Common myeloid progenitor, CD34-positive (primary cell): Measurements from ENCODE around the gene UBE2I.
A peak's percentile ranks its signal among the peaks of the same experiment; 100 is the strongest.

Source experiments
- CTCF ChIA-PET: fragments of 350-600 bp; sonication (Branson Sonifier 250); formaldehyde crosslinking; loops from one replicate; lab custom pipeline; 2021; ENCODE audit warnings: antibody characterized with exemption; lab: Charles Lee
- POLR2A ChIA-PET: fragments of 350-600 bp; sonication (Branson Sonifier 250); formaldehyde crosslinking; loops from one replicate; lab custom pipeline; 2021; ENCODE audit warnings: antibody characterized with exemption; lab: Charles Lee
- DNase-seq, 3 donors: peaks; one replicate each; pipeline versions ENCODE4 v3.0.0 to v3.0.0-alpha.2; 2013
- H3K27ac ChIP-seq, 2 experiments: 1 replicate in 1 of 2; 2 replicates in 1 of 2; pipeline ENCODE4 v1.7.0; 2013; ENCODE audit warnings: inconsistent platforms in 2 of 2, low read length in 2 of 2, mild to moderate bottlenecking in 2 of 2, low read depth in 1 of 2, moderate library complexity in 1 of 2; ENCODE audit not compliant: severe bottlenecking in 2 of 2, insufficient read depth in 1 of 2, poor library complexity in 1 of 2
- H3K27me3 ChIP-seq, 5 experiments: replicated peaks in 2 of 5; 1 replicate in 3 of 5; 2 replicates in 2 of 5; pipeline versions ENCODE4 v1.6.1 to v1.7.0; 2013; ENCODE audit warnings: low read length in 4 of 5, mild to moderate bottlenecking in 2 of 5, moderate library complexity in 2 of 5, inconsistent platforms in 1 of 5; ENCODE audit not compliant: insufficient read depth in 5 of 5, control insufficient read depth in 4 of 5
- H3K36me3 ChIP-seq, 4 experiments: 1 replicate in 2 of 4; 2 replicates in 2 of 4; pipeline versions ENCODE4 v1.6.1 to v1.7.0; 2013; ENCODE audit warnings: low read length in 3 of 4, control low read depth in 1 of 4, mild to moderate bottlenecking in 1 of 4; ENCODE audit not compliant: control insufficient read depth in 4 of 4, insufficient read depth in 4 of 4
- H3K4me1 ChIP-seq, 4 experiments: 1 replicate in 3 of 4; 2 replicates in 1 of 4; pipeline versions ENCODE4 v1.6.1 to v1.7.1; 2013; ENCODE audit warnings: low read length in 3 of 4, mild to moderate bottlenecking in 3 of 4, control low read depth in 1 of 4, inconsistent platforms in 1 of 4, moderate library complexity in 1 of 4; ENCODE audit not compliant: control insufficient read depth in 4 of 4, insufficient read depth in 4 of 4; ENCODE audit errors: control extremely low read depth in 1 of 4
- H3K4me3 ChIP-seq, 7 experiments: 1 replicate in 4 of 7; 2 replicates in 3 of 7; pipeline versions ENCODE4 v1.5.1 to v1.7.0; 2013; ENCODE audit warnings: mild to moderate bottlenecking in 7 of 7, low read length in 6 of 7, moderate library complexity in 6 of 7, inconsistent platforms in 2 of 7, low read depth in 2 of 7, control low read depth in 1 of 7; ENCODE audit not compliant: insufficient read depth in 4 of 7, control insufficient read depth in 1 of 7; ENCODE audit errors: extremely low read depth in 1 of 7
- H3K9me3 ChIP-seq, 5 experiments: 1 replicate in 4 of 5; 2 replicates in 1 of 5; pipeline versions ENCODE4 v1.6.1 to v1.7.1; 2013; ENCODE audit warnings: low read length in 4 of 5, mild to moderate bottlenecking in 2 of 5, inconsistent platforms in 1 of 5, low read depth in 1 of 5, moderate library complexity in 1 of 5; ENCODE audit not compliant: control insufficient read depth in 4 of 5, insufficient read depth in 2 of 5; ENCODE audit errors: control extremely low read depth in 1 of 5
- WGBS: methylation state at CpG from one replicate; pipeline ENCODE4 v1.1.5; 2013; ENCODE audit not compliant: insufficient coverage; 5-methylcytosine and 5-hydroxymethylcytosine counted together

UBE2I gene

GRCh38 chr16:1333149-1333812, 23.8 kb downstream of the UBE2I start, which contains the start of gene BAIAP3:
Gene BAIAP3, plus strand, starts transcription at chr16:1333645. Its CDS starts 4,905 bp downstream, at chr16:1338550.
- WGBS, result 4% methylated on average over 63 of the region's 83 CpGs
- ChIA-PET CTCF (interaction anchor here (0.9 to 1.6 kb wide), 2 partner anchors 9 to 17 kb away, joined by 4 to 6 read pairs; no protein-coding TSS in a partner anchor), POLR2A (interaction anchor here (1.6 kb wide), 1 partner anchor 9 kb away, joined by 5 read pairs; no protein-coding TSS in a partner anchor)
- DNase-seq, result peak in 1 of 3 donors; percentile 38
- H3K4me1 ChIP-seq, result peaks cover 0 to 59% (median 37%) of the 10 kb centered on the region in 4 experiments
- H3K9me3 ChIP-seq, result peaks cover 0 to 4% (median 2%) of the 10 kb centered on the region in 5 experiments
- H3K4me3 ChIP-seq, result peak within 1 kb of the TSS in 5 of 7 experiments; percentile 17 to 70 (median 56)
- H3K27me3 ChIP-seq, result peaks cover 0 to 72% (median 21%) of the 10 kb centered on the region in 5 experiments
- no peak within 1 kb of the TSS for H3K27ac ChIP-seq
- H3K36me3 ChIP-seq, result no peaks in the 10 kb centered on the region

- Histone ChIP-seq H3K36me3 (no peaks in the 10 kb centered on the region), H3K27me3 (peaks cover 0 to 72% (median 21%) of the 10 kb centered on the region in 5 experiments), H3K27ac (no peak overlapping the region), H3K9me3 (peaks cover 0 to 4% (median 2%) of the 10 kb centered on the region in 5 experiments), H3K4me1 (peaks cover 0 to 59% (median 37%) of the 10 kb centered on the region in 4 experiments), H3K4me3 (peak overlapping the region in 4 of 7 experiments; percentile 25 to 70 (median 60))
- WGBS, result 3% methylated on average over 49 of the region's 78 CpGs
- CTCF ChIA-PET, result interaction anchor here (1.3 to 2.4 kb wide), 4 partner anchors 10 to 21 kb away, joined by 3 to 10 read pairs (median 4); no protein-coding TSS in a partner anchor
- no peak for DNase-seq
- POLR2A ChIA-PET, result interaction anchor here (1.6 kb wide), 1 partner anchor 8 kb away, joined by 5 read pairs; no protein-coding TSS in a partner anchor
Observed at GRCh38 chr16:1333854-1334700, 24.6 kb downstream of the UBE2I start.

GRCh38 chr16:1334739-1335138, 25.3 kb downstream of the UBE2I start:
- peaks cover 0 to 72% (median 21%) of the 10 kb centered on the region in 5 experiments for H3K27me3 ChIP-seq
- peaks cover 0 to 59% (median 37%) of the 10 kb centered on the region in 4 experiments for H3K4me1 ChIP-seq
- peaks cover 0 to 4% (median 2%) of the 10 kb centered on the region in 5 experiments for H3K9me3 ChIP-seq
- CTCF ChIA-PET, result interaction anchor here (1.3 to 2.4 kb wide), 4 partner anchors 10 to 21 kb away, joined by 3 to 10 read pairs (median 4); no protein-coding TSS in a partner anchor
- DNase-seq, result no peak
- POLR2A ChIA-PET, result no interaction called here
- H3K27ac ChIP-seq, result no peak overlapping the region
- peak overlapping the region in 2 of 7 experiments; percentile 19 to 70 for H3K4me3 ChIP-seq
- no peaks in the 10 kb centered on the region for H3K36me3 ChIP-seq
- WGBS, result 56% methylated on average over 5 of the region's 9 CpGs

GRCh38 chr16:1335211-1335971, 26.0 kb downstream of the UBE2I start:
- CTCF ChIA-PET, result interaction anchor here (1.2 to 2.4 kb wide), 6 partner anchors 9 to 28 kb away, joined by 3 to 10 read pairs (median 4); no protein-coding TSS in a partner anchor
- H3K4me3 ChIP-seq, result no peak overlapping the region
- POLR2A ChIA-PET, result interaction anchor here (0.6 kb wide), 1 partner anchor 343 kb away, joined by 3 read pairs; the partner anchor contains the start of gene JPT2
- peaks cover 0 to 2% (median 2%) of the 10 kb centered on the region in 5 experiments for H3K9me3 ChIP-seq
- DNase-seq, result peak in 1 of 3 donors; percentile 35
- H3K36me3 ChIP-seq, result no peaks in the 10 kb centered on the region
- peaks cover 0 to 59% (median 37%) of the 10 kb centered on the region in 4 experiments for H3K4me1 ChIP-seq
- H3K27me3 ChIP-seq, result peaks cover 0 to 67% (median 21%) of the 10 kb centered on the region in 5 experiments
- H3K27ac ChIP-seq, result no peak overlapping the region
- 46% methylated on average over 9 of the region's 16 CpGs for WGBS

GRCh38 chr16:1335996-1336395, 26.6 kb downstream of the UBE2I start:
- ChIA-PET POLR2A (interaction anchor here (0.6 to 1.0 kb wide), 2 partner anchors 25 to 342 kb away, joined by 3 read pairs; partner anchors contain the start of gene JPT2), CTCF (interaction anchor here (1.2 to 2.4 kb wide), 4 partner anchors 8 to 27 kb away, joined by 4 to 10 read pairs (median 6); no protein-coding TSS in a partner anchor)
- DNase-seq, result peak; percentile 48 to 69 (median 64)
- H3K27me3 ChIP-seq, result peaks cover 0 to 61% (median 21%) of the 10 kb centered on the region in 5 experiments
- peaks cover 0 to 57% (median 36%) of the 10 kb centered on the region in 4 experiments for H3K4me1 ChIP-seq
- 6% methylated on average over 10 of the region's 12 CpGs for WGBS
- H3K9me3 ChIP-seq, result no peaks in the 10 kb centered on the region
- no peak overlapping the region for H3K4me3 ChIP-seq
- no peaks in the 10 kb centered on the region for H3K36me3 ChIP-seq
- H3K27ac ChIP-seq, result no peak overlapping the region

GRCh38 chr16:1336619-1337018, 27.2 kb downstream of the UBE2I start:
- peaks cover 0 to 55% (median 21%) of the 10 kb centered on the region in 5 experiments for H3K27me3 ChIP-seq
- ChIA-PET POLR2A (interaction anchor here (1.0 kb wide), 1 partner anchor 26 kb away, joined by 3 read pairs; no protein-coding TSS in a partner anchor), CTCF (interaction anchor here (0.6 to 2.4 kb wide), 4 partner anchors 12 to 27 kb away, joined by 3 to 10 read pairs (median 6); no protein-coding TSS in a partner anchor)
- no peak for DNase-seq
- peaks cover 0 to 51% (median 31%) of the 10 kb centered on the region in 4 experiments for H3K4me1 ChIP-seq
- 81% methylated on average over 14 of the region's 15 CpGs for WGBS
- H3K36me3 ChIP-seq, result no peaks in the 10 kb centered on the region
- no peak overlapping the region for H3K4me3 ChIP-seq
- no peak overlapping the region for H3K27ac ChIP-seq
- no peaks in the 10 kb centered on the region for H3K9me3 ChIP-seq
